Type B pancreatic cell (in vitro differentiated cells): ENCODE measurements around the gene HTRA3. TPM values are rescaled to one million over a fixed set of nuclear protein-coding genes. Genes with fewer than 3 reads are reported as not detected.

Source experiments
- DNase-seq: peaks from one replicate; pipeline ENCODE4 v3.0.0; 2021; ENCODE audit warnings: mixed read lengths; ENCODE audit not compliant: unreplicated experiment; ENCODE audit errors: extremely low spot score
- H3K27ac Mint-ChIP-seq: 2 replicates; pipeline ENCODE4 v1.8.0; 2021; ENCODE audit warnings: mild to moderate bottlenecking, mixed read lengths
- H3K27me3 Mint-ChIP-seq: 2 replicates; pipeline ENCODE4 v1.8.0; 2021; ENCODE audit warnings: mixed read lengths
- H3K36me3 Mint-ChIP-seq: 2 replicates; pipeline ENCODE4 v1.8.0; 2021; ENCODE audit warnings: mixed read lengths
- H3K4me1 Mint-ChIP-seq: one replicate; pipeline ENCODE4 v1.8.0; 2021; ENCODE audit warnings: mixed read lengths; ENCODE audit not compliant: unreplicated experiment
- H3K4me3 Mint-ChIP-seq: 2 replicates; pipeline ENCODE4 v1.8.0; 2021; ENCODE audit warnings: mild to moderate bottlenecking, mixed read lengths
- H3K9me3 Mint-ChIP-seq: 2 replicates; pipeline ENCODE4 v1.8.0; 2021; ENCODE audit warnings: mixed read lengths
- CTCF ChIP-seq: fragments of 200-600 bp; sonication (generic); conservative IDR thresholded peaks from 2 replicates; pipeline ENCODE4 v1.5.0; 2021; ENCODE audit warnings: antibody characterized with exemption, mild to moderate bottlenecking
- total RNA-seq: library from RNA; stranded (reverse); gene quantifications from 2 replicates; pipeline ENCODE4 v1.2.1, GENCODE V29; 2021; ENCODE audit warnings: low replicate concordance

HTRA3 gene
- total RNA-seq, 1 donor from 2014 or later, result 4.4 TPM

- H3K9me3 Mint-ChIP-seq, result no peaks in the 10 kb centered on the region
- no peaks in the 10 kb centered on the region for H3K36me3 Mint-ChIP-seq
- DNase-seq, result no peak
- TF ChIP-seq CTCF, result no peak
- no peaks in the 10 kb centered on the region for H3K4me1 Mint-ChIP-seq
- H3K4me3 Mint-ChIP-seq, result no peak overlapping the region
- H3K27ac Mint-ChIP-seq, result no peak overlapping the region
- H3K27me3 Mint-ChIP-seq, result no peaks in the 10 kb centered on the region
Observed at GRCh38 chr4:8300832-8301231, 31.3 kb downstream of the HTRA3 start.

- Mint-ChIP-seq H3K4me3 (no peak overlapping the region), H3K27ac (no peak overlapping the region), H3K27me3 (no peaks in the 10 kb centered on the region), H3K9me3 (no peaks in the 10 kb centered on the region), H3K4me1 (peaks cover 3% of the 10 kb centered on the region), H3K36me3 (no peaks in the 10 kb centered on the region)
- no peak for TF ChIP-seq CTCF
- no peak for DNase-seq
Observed at GRCh38 chr4:8301851-8302730, 32.5 kb downstream of the HTRA3 start.

- H3K4me1 Mint-ChIP-seq, result peaks cover 5% of the 10 kb centered on the region
- no peaks in the 10 kb centered on the region for H3K36me3 Mint-ChIP-seq
- H3K9me3 Mint-ChIP-seq, result no peaks in the 10 kb centered on the region
- DNase-seq, result peak; percentile 45
- TF ChIP-seq CTCF, result no peak
- H3K4me3 Mint-ChIP-seq, result no peak overlapping the region
- no peaks in the 10 kb centered on the region for H3K27me3 Mint-ChIP-seq
- H3K27ac Mint-ChIP-seq, result no peak overlapping the region
Observed at GRCh38 chr4:8303081-8303480, 33.5 kb downstream of the HTRA3 start.

- no peak overlapping the region for H3K4me3 Mint-ChIP-seq
- H3K4me1 Mint-ChIP-seq, result peaks cover 5% of the 10 kb centered on the region
- no peak for DNase-seq
- no peaks in the 10 kb centered on the region for H3K27me3 Mint-ChIP-seq
- peak overlapping the region; percentile 67 for H3K27ac Mint-ChIP-seq
- H3K36me3 Mint-ChIP-seq, result no peaks in the 10 kb centered on the region
- no peak for TF ChIP-seq CTCF
- no peaks in the 10 kb centered on the region for H3K9me3 Mint-ChIP-seq
Observed at GRCh38 chr4:8303485-8304281, 34.1 kb downstream of the HTRA3 start.

GRCh38 chr4:8304827-8305695, 35.5 kb downstream of the HTRA3 start:
- no peaks in the 10 kb centered on the region for H3K27me3 Mint-ChIP-seq
- no peaks in the 10 kb centered on the region for H3K9me3 Mint-ChIP-seq
- no peaks in the 10 kb centered on the region for H3K36me3 Mint-ChIP-seq
- no peak for DNase-seq
- H3K4me1 Mint-ChIP-seq, result peaks cover 5% of the 10 kb centered on the region
- TF ChIP-seq CTCF, result no peak
- no peak overlapping the region for H3K27ac Mint-ChIP-seq
- H3K4me3 Mint-ChIP-seq, result no peak overlapping the region
